Stimulated activated CD4-positive, alpha-beta T cell treated with anti-CD3 and anti-CD28 coated beads, TNF-alpha, amount 100 ng/mL, for 24 hours (primary cell): ENCODE data around the gene MTFR2.
"Not testable (repeated sequence)": the region's sequence is repeated elsewhere in the genome, so short reads cannot be mapped to it uniquely, and the experiment has no call there.

Experiments used
- DNase-seq, 3 experiments: peaks; one replicate each; pipeline ENCODE4 v3.0.0-alpha.2; 2020; ENCODE audit warnings: low read depth in 3 of 3

Gene MTFR2

DNA sequence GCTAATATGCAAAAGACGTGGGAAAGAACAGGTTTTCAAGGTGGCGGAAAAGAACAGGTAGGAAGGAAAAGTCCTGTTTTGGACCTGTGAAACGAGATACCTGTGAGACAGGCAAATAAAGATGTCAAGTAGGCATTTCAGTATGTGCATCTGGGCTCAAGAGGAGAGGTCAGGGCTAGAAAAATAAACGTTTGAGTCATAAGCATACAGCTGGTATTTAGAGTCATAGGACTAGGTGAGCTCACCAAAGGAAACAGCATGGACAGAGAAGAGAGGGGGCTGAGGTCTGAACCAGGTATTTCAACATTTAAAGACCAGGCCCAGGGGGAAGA lies 14.9 kb downstream of the MTFR2 start:
- no peak for DNase-seq

DNA sequence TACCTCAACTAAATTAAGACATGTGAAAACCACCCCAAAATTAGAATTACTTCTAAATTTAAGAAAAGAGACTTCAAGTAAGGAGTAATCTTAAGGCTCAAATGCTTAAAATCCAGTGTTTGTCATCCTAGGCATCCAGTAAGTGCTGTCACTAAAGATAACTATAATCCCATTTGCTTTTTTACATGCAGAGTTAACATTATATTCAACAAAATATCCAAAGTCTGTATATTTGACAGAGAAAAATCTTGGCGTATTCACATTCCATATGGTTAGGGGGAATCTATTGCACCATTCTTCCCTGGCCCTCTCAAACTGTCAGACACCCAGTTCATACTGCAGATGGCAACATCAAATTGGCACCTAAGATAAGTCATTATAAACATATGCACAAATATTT lies 17.4 kb downstream of the MTFR2 start:
- DNase-seq: no peak

DNA sequence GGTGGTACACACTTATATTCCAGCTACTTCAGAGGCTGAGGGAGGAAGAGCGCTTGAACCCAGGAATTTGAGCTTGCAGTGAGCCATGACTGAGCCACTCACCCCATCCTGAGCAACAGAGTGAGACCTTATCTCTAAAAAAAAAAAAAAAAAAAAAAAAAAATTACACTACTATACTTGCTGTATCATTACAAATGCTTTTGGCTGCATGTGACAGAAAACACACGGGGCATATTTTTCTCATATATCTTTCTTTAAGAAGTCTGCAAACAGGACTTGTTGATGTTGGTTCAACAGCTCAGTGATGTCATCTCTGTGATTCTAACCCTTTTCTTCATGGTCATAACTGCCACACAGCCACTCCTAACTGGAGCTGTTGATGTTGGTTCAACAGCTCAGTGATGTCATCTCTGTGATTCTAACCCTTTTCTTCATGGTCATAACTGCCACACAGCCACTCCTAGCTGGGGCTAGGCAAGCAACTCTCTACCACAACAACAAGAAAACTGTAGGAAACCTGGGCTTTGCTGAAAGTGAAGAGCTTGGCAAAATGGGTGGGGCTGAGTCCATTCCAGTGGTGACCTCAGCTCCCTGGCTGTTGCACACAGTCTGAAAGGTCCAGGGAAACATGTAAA lies 19.8 kb downstream of the MTFR2 start:
- DNase-seq: no peak

DNA sequence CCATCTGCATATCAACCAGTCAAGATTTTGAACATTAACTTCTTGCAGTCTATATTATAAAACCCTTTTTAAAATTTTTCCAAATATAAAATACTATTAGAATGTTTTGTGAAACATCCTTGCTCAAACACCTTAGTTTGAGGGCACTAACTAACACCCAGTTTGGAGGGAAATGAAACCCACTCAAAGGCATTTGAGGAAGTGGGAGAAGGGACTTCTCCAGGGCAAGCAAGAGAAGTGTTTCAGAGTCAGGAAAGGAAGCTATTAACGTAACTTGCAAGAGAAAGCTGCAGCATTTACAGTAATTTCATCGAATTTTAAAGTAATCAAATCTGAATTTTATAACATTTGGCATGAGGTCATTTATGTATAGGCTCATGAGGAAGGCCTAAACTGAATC lies 21.3 kb downstream of the MTFR2 start:
- no peak for DNase-seq

DNA sequence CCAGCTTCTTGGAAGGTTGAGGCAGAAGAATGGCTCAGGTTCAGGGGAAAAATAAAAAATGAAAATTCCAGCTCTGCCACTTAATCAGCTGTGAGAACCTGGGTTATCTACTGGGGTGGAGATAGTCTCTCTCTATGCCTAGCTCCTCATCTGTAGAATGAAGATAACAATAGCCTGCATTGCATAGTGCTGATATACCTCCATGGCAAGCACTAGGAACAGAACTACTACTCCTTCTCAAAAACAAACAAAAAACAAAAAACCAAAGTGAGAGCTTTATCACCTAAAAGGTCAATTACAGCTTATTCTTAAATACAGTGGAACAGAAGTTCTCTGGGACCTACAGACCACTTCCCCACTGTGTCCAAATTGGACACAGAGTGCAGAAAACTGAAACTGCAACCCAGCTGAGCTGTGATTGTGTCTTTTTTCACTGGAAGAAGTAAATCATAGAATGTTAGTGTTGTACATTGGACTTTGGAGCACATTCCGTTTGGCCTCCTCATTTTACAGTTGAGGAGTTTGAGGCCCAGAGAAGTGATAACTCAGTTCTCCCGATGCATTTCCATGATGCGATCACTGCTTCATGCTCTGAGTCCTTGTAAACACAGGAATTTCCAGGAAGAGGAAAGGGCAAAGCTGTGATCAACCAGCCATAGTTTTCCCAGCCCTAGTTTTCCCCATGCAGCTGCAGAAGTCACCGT lies 23.3 kb downstream of the MTFR2 start:
- DNase-seq: no peak

DNA sequence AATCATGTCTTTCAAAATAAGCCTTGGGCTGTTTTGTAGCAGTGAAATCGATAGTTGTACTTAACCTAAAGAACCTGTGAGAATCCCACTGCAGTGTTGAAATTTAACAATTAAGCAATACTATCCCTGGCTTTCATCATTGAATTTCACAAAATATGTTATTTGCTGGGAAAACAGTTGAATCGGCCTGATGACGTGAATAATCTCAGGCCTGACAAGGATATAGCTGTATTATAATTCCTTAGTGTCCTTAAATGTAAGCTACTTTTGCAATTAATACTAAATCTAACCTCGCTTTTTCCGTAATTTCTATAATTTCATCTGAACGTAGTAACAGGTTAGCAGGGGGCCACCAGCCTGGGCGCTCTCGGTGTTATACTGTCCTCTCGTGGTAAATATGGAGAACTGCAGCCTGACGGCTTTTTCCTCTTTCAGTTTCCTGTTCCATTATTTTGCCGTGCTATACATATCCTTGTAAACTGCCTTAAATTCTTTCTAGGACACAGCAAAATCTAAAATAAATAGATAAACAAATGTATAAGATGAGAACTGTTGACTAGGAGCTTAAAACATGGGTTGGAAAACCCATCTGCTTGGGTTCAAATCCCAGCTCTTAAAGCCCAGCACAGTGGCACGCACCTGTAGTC lies 24.0 kb downstream of the MTFR2 start:
- DNase-seq: peak in 2 of 3 experiments; percentile 37 to 38

DNA sequence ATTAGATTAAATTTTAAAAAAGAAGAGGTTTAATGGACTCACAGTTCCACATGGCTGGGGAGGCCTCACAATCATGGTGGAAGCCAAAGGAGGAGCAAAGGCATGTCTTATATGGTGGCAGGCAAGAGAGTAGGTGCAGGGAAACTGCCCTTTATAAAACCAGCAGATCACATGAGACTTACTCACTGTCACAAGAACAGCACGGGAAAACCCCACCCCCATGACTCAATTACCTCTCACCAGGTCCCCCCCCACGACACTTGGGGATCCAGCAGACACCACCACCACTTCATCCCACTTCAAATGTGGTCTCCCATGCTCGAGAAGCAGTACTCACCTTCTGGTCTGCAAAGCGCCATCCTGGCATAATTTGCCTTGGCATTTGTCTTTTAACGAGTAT lies 24.6 kb downstream of the MTFR2 start:
- DNase-seq: peak; percentile 4 to 26 (median 16)

DNA sequence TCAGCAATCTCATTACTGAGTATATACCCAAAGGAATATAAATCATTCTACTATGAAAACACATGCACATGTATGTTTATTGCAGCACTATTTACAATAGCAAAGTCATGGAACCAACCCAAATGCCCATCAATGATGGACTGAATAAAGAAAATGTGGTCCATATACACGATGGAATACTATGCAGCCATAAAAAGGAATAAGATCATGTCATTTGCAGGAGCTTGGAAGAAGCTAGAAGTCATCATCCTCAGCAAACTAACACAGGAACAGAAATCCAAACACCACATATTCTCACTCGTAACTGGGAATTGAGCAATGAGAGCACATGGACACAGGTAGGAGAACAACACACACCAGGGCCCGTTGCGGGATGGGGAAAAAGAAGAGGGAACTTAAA lies 25.1 kb downstream of the MTFR2 start:
- not testable (repeated sequence) for DNase-seq

DNA sequence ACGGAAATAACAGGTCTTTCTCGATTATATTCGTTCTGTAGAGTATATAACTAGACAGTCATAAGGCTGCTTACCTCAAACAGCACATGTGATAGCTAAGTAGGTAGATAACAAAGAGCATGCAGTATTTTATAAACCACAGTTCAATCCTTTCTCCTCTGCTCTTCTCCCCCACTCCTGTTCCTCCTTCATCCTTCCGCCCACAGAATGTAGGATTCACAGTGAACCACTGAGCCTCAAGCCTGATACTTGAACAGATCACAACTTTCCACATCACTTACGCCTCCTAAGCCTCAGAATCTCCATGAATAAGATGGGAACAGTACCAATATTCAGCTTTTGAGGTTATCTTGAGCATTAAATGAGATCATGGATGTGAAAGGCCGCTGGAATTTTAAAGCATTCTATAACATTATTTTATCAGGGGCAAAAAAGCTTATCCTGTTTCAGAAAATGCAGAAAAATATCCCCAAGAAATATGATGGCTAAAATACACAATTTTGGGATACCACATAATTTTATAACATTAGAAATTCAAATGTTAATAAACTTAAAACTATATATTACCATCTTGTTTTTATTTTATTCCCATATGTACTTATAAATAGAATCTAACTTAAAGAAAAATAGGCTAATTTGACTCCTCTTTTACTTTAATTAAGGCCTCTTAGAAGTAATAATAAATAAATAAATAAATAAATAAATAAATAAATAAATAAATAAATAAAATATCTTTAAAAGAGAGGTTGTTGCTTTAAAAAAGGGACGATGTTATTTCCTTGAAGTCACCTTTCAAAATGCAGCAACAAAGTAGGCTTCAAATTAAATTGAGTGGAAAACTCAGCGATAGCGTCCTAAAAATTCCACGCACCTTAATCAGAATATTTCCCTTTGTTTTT lies 33.4 kb downstream of the MTFR2 start:
- no peak for DNase-seq

DNA sequence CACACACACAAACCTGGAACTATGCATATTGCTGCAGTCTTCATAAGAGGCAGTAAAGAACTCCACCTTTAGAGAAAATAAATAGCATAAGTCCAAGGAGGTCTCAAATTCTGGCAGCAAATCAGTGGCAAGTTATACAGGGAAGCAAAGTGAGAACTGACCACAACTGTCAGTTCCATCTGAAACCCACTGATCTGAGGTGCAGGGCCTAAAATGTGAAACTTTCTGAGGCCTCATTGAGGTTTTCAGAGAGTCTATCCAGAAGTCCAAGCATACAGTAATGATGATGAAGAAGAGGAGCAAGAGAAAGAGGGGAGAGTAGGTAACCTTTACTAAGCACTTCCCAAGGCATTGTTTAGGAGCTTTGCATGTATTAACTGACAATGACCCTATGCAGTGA lies 36.3 kb downstream of the MTFR2 start:
- no peak for DNase-seq

DNA sequence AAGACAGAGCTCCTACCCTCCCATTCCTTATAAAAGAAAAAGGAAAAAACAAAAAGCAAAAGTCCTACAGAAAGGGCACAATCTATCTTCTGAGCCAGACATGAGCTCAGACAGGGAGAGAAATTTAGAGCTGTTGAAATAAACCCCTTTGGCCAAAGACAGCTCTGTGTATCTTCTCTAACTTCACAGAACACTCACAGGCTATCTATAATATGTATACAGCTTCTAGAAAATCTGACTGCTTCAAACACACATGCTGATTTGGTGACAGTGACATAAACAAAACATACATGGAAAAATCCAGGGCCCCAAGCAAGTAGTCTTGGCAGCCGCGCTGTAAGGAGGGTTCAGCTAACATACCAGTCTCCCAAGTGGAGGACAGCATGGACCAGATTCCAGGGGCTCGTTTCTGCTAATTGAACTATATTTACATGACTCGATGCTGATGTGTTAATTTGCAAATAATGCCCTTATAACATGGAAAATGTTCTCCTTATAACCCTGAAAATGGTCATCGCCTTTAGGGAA lies 37.0 kb downstream of the MTFR2 start:
- no peak for DNase-seq

DNA sequence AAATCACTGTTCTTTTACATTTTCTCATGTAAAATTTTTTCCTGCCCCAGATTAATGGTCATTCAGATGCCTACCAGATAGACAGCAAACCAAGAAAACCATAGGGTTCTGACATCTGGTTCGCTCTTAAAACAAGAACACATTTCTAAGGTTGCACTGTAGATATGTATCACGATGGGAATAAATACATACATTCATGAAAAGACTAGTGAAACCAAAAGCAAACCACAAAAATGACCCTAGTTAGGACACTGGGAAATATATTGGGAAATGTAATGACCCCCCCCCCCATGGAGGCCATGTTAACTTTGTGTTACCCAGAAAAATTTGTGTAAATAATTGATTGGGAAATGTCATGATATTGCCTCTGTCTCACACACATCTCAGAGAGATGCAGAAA lies 37.5 kb downstream of the MTFR2 start:
- DNase-seq: no peak

DNA sequence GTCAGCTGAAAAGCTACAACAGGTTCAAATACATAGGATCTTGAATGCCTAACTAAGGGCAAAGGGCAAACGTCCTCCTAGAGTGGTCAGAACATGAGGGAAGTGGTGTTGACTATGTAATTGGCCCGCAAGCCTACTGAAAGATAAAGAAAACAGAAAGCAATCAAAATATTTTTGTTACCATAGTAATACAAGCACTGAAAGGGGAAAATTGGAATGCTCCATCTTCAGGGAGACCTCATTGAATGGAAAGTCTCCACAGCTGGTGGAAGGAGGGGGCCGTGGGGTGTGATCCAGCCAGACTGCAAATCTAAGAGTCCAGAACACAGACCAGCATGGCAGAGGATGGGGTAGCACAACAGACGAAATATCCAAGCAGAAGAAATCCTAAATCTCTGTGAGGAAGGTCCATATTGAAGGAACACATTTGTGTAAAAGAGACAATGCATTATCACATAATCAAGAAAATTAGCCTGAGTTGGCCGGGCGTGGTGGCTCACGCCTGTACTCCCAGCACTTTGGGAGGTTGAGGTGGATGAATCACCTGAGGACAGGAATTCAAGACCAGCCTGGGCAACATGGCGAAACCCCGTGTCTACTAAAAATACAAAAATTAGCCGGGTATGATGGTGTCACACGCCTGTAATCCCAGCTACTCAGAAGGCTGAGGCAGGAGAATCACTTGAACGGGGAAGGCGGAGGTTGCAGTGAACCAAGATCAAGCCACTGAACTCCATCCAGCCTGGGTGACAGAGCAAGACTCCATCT lies 39.5 kb downstream of the MTFR2 start:
- DNase-seq: no peak

DNA sequence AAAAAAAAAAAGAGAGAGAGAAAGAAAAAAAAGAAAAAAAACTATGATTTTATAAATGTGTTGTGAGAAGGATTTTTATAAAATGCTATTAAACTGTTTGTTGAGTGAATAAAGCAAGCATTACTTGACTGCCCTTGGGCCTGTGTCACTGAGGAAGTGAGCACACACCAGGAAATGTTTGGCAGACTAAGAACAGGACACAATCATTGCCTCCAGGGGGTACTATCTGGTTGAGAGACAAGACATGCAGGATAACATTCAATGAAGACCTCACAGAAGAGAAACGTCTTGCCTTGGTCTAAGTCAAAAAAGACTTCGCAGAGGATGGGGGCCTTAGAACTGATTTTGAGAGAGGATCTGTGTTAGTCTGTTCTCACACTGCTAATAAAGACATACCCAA lies 40.6 kb downstream of the MTFR2 start:
- no peak for DNase-seq

DNA sequence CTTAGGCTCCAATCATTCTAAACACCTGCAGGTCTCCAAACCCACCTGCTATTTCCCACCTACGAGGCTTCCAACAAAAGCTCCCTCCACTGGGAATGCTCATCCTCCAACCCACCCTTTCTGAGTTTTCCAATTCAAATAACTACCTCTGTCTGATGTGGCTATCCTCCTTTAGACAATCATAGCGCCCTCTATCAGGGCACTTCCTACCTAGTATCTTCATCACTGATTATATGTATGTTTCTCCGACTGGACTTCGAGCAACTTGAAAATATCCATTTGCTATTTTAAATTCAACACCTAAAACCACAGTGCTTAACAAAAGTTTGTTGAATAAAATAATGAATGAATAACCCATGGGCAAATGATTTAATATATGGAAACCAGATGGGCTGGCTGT lies 41.3 kb downstream of the MTFR2 start:
- no peak for DNase-seq

DNA sequence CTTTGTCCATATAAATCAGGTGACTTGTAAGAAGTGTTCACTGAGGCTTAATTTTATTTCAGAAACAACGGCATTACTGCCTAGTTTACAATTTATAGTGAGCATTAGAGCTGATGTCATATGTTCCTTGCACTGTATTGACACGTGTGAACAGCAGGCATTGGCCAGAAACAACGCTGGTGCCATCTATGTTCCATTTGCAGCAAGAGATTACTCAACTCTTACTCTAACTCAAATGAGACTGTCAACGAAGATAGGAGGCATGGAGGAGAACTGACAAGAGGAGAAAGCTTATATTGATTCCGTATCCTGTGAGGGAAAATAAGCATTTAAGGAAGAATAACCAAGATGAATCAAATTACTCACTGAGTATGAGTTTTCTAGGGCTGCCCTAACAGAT lies 48.4 kb downstream of the MTFR2 start:
- DNase-seq: no peak

DNA sequence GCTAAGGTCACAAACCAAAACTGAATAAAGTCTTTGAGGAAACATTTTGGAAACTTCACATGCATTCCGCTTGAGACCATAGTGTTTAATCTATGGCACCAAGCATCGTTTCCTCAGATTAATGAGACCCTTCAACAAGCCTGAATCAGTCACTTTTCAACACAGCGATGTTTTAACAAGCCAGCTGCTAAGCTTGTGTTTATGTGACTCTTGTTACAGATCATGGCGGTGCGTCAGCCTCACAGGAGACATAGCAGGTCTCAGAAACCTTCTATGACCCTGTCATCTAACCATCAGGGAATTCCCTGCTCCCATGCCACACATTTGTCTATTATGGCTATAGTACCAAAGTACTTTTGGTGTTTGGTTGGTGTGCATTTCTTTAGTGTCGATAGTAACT lies 57.2 kb downstream of the MTFR2 start:
- no peak for DNase-seq

DNA sequence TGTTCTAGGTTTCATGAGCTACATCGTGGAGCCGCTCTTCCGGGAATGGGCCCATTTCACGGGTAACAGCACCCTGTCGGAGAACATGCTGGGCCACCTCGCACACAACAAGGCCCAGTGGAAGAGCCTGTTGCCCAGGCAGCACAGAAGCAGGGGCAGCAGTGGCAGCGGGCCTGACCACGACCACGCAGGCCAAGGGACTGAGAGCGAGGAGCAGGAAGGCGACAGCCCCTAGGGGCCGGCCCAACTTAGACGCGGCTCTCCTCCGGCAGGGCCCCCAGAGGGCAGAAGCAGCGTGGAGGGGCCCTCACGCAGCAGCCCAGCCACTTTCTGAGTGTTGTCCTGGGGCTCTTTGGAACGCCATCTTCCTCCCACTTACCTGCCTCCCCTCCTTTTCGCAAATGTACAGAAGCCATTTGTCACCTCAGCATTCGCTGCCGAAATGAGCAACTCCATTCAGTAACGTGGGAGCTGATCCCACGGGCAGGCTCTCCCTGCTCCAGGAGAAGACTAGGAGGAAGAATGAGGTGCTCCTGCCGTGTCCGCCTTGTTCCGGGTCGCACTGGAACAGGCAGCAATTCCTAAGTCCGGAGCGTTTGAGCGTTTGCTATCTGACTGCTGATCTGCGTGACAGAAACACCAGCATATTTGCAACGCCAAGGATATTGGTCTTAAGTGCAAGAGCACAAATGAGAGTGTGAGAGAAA lies 58.4 kb downstream of the MTFR2 start:
- no peak for DNase-seq

DNA sequence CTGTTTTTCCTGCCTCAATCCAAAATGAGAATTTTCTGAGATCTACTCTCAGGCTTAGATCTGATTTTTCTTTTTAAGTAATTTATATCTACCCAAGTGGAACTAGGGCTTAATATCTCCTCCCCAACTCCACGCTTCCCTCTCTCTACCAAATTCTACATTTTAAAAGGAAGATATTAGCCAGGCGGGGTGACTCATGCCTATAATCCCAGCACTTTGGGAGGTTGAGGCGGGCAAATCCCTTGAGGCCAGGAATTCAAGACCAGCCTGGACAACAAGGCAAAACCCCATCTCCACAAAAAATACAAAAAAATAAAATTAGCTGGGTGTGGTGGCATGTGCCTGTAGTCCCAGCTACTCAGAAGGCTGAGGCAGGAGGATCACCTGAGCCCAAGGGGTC lies 61.0 kb downstream of the MTFR2 start:
- no peak for DNase-seq

DNA sequence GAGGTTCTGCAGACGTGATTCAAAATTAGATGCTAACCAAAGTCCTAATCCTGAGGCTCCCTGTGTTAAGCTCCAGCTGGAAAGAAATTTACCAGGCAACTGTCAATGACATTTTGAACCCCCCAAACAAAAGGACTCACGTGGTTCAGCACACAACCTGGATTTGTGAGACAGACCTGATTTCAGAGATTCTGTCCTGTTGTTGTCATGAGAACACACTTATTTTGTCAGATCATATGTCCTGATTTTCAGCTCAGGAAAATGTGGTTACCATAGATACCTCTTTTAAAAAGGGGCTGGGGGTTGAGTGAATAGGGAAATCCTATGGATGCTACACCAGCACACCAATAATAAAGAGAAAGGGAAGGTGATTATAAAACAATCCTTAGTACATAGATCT lies 61.6 kb downstream of the MTFR2 start:
- DNase-seq: no peak

DNA sequence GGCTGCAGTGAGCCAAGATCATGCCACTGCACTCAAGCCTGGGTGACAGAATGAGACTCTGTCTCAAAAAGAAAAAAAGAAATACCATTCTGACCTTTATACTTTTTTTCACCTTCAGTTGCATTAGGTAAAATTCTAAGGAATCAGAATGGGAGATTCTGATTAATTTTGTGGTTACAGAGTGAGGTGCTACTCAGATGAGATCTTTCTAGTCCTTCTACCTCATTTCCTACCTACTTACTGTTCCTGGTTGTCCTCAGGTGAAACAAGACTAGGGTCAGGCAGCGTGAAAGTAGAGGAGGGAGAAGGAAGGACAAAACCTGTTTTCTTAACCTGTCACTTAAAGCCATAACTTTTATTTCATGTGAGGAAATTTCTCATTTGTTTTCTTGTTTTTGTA lies 63.7 kb downstream of the MTFR2 start:
- DNase-seq: no peak
